Liver (tissue), 3 donors: ENCODE data around the gene KCNQ5.

Experiments used
- ATF3 ChIP-seq: IDR thresholded peaks from 2 replicates; pipeline ENCODE4 v1.6.1; 2016; ENCODE audit warnings: antibody characterized with exemption
- CTCF ChIP-seq: fragments of 150-350 bp; IDR thresholded peaks from 2 replicates; pipeline ENCODE4 v1.5.1; 2017; ENCODE audit warnings: improper control_type of control experiment, low read depth, low read length; ENCODE audit not compliant: missing input control
- EGR1 ChIP-seq, 2 donors: IDR thresholded peaks; 2 replicates each; pipeline ENCODE4 v1.6.1; 2016 to 2018; ENCODE audit warnings: antibody characterized with exemption in 2 of 2, low read depth in 2 of 2
- FOXA2 ChIP-seq: IDR thresholded peaks from 2 replicates; pipeline ENCODE4 v1.6.1; 2016; ENCODE audit warnings: antibody characterized with exemption
- GABPA ChIP-seq, 2 donors: IDR thresholded peaks in 1 of 2; conservative IDR thresholded peaks in 1 of 2; 2 replicates each; pipeline ENCODE4 v1.6.1; 2016; ENCODE audit warnings: antibody characterized with exemption in 2 of 2, mild to moderate bottlenecking in 1 of 2, moderate library complexity in 1 of 2
- JUND ChIP-seq, 2 donors: IDR thresholded peaks; 2 replicates each; pipeline ENCODE4 v1.6.1; 2016; ENCODE audit warnings: antibody characterized with exemption in 2 of 2
- MAX ChIP-seq: IDR thresholded peaks from 2 replicates; pipeline ENCODE4 v1.6.1; 2016; ENCODE audit warnings: antibody characterized with exemption
- NR2F2 ChIP-seq: IDR thresholded peaks from 2 replicates; pipeline ENCODE4 v1.6.1; 2016; ENCODE audit warnings: antibody characterized with exemption
- RAD21 ChIP-seq, 2 donors: IDR thresholded peaks; 2 replicates each; pipeline ENCODE4 v1.6.1; 2016; ENCODE audit warnings: antibody characterized with exemption in 2 of 2, mild to moderate bottlenecking in 2 of 2
- SP1 ChIP-seq: IDR thresholded peaks from 2 replicates; pipeline ENCODE4 v1.6.1; 2018; ENCODE audit warnings: antibody characterized with exemption, mild to moderate bottlenecking
- TAF1 ChIP-seq: conservative IDR thresholded peaks from 2 replicates; pipeline ENCODE4 v1.6.1; 2016; ENCODE audit warnings: antibody characterized with exemption, mild to moderate bottlenecking
- ZBTB33 ChIP-seq: IDR thresholded peaks from 2 replicates; pipeline ENCODE4 v1.6.1; 2016; ENCODE audit warnings: antibody characterized with exemption
- donor health status: healthy.
- donor health status: healthy.

GRCh38 chr6:72665599-72665998 is 43.7 kb downstream of the KCNQ5 start:
- no peak for TF ChIP-seq CTCF
- TF ChIP-seq SP1, result no peak
- TF ChIP-seq EGR1 (IDR thresholded peaks at IDR 0.05; ENCODE audit: low read depth in 2 of 2), result no peak
- no peak for TF ChIP-seq ATF3
- no peak for TF ChIP-seq NR2F2
- TF ChIP-seq JUND (IDR thresholded peaks at IDR 0.05), result no peak
- TF ChIP-seq GABPA (IDR thresholded peaks at IDR 0.05 in 1 of 2, conservative IDR thresholded peaks at IDR 0.05 in 1 of 2), result no peak
- no peak for TF ChIP-seq MAX
- TF ChIP-seq FOXA2, result no peak
- TF ChIP-seq RAD21 (IDR thresholded peaks at IDR 0.05), result no peak
- no peak for TF ChIP-seq TAF1
- no peak for TF ChIP-seq ZBTB33
